Measurements from ENCODE around the gene ERC2. TPM values are rescaled to one million over a fixed set of nuclear protein-coding genes. Genes with fewer than 3 reads are reported as not detected.

ERC2 gene
- total and polyA plus RNA-seq, 2 of the 8 experiments (the other 6 are each of a cell fraction or from before 2014, with no cell fraction given) = 16.4 to 22.8 TPM

DNA sequence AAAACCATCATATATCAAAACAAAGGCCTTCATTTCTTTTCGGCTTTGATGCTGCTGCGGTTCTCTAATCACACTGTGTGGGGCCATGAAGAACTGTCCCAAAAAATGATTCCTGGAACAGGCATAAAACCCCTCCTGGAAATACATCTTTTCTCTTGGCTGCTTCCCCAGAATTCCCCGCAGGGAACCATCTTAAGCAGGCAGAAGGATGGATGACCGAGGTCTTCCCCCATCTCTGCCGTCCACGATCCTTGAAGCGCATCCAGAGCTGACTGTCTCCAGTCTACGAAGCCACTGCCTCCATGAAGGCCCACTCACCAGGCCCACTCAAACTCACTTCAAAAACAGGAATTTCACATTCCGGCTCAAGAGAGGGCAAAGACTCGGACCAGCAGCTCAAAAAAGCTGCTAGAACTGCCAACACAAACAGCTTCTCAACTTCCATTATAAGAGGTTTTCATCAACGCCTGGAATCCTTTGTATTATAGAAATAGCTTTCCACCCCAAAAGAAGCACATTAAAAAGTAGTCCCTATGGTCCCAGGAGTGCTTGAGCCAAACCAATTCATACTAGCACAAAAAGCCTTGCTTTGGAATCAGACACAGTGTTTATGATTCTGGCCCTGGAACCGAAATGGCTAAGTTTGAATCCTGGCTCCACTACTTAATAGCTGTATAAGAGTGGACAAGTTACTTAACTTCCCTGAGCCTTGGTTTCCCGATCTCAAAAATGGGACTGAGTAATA is 493.7 kb downstream of the ERC2 start (continued):
- TF ChIP-seq, protein P1, sequence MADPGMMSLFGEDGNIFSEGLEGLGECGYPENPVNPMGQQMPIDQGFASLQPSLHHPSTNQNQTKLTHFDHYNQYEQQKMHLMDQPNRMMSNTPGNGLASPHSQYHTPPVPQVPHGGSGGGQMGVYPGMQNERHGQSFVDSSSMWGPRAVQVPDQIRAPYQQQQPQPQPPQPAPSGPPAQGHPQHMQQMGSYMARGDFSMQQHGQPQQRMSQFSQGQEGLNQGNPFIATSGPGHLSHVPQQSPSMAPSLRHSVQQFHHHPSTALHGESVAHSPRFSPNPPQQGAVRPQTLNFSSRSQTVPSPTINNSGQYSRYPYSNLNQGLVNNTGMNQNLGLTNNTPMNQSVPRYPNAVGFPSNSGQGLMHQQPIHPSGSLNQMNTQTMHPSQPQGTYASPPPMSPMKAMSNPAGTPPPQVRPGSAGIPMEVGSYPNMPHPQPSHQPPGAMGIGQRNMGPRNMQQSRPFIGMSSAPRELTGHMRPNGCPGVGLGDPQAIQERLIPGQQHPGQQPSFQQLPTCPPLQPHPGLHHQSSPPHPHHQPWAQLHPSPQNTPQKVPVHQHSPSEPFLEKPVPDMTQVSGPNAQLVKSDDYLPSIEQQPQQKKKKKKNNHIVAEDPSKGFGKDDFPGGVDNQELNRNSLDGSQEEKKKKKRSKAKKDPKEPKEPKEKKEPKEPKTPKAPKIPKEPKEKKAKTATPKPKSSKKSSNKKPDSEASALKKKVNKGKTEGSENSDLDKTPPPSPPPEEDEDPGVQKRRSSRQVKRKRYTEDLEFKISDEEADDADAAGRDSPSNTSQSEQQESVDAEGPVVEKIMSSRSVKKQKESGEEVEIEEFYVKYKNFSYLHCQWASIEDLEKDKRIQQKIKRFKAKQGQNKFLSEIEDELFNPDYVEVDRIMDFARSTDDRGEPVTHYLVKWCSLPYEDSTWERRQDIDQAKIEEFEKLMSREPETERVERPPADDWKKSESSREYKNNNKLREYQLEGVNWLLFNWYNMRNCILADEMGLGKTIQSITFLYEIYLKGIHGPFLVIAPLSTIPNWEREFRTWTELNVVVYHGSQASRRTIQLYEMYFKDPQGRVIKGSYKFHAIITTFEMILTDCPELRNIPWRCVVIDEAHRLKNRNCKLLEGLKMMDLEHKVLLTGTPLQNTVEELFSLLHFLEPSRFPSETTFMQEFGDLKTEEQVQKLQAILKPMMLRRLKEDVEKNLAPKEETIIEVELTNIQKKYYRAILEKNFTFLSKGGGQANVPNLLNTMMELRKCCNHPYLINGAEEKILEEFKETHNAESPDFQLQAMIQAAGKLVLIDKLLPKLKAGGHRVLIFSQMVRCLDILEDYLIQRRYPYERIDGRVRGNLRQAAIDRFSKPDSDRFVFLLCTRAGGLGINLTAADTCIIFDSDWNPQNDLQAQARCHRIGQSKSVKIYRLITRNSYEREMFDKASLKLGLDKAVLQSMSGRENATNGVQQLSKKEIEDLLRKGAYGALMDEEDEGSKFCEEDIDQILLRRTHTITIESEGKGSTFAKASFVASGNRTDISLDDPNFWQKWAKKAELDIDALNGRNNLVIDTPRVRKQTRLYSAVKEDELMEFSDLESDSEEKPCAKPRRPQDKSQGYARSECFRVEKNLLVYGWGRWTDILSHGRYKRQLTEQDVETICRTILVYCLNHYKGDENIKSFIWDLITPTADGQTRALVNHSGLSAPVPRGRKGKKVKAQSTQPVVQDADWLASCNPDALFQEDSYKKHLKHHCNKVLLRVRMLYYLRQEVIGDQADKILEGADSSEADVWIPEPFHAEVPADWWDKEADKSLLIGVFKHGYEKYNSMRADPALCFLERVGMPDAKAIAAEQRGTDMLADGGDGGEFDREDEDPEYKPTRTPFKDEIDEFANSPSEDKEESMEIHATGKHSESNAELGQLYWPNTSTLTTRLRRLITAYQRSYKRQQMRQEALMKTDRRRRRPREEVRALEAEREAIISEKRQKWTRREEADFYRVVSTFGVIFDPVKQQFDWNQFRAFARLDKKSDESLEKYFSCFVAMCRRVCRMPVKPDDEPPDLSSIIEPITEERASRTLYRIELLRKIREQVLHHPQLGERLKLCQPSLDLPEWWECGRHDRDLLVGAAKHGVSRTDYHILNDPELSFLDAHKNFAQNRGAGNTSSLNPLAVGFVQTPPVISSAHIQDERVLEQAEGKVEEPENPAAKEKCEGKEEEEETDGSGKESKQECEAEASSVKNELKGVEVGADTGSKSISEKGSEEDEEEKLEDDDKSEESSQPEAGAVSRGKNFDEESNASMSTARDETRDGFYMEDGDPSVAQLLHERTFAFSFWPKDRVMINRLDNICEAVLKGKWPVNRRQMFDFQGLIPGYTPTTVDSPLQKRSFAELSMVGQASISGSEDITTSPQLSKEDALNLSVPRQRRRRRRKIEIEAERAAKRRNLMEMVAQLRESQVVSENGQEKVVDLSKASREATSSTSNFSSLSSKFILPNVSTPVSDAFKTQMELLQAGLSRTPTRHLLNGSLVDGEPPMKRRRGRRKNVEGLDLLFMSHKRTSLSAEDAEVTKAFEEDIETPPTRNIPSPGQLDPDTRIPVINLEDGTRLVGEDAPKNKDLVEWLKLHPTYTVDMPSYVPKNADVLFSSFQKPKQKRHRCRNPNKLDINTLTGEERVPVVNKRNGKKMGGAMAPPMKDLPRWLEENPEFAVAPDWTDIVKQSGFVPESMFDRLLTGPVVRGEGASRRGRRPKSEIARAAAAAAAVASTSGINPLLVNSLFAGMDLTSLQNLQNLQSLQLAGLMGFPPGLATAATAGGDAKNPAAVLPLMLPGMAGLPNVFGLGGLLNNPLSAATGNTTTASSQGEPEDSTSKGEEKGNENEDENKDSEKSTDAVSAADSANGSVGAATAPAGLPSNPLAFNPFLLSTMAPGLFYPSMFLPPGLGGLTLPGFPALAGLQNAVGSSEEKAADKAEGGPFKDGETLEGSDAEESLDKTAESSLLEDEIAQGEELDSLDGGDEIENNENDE (IDR thresholded peaks at IDR 0.05; ENCODE audit: insufficient replicate concordance, low read length) = no peak

Measured in H1 (cell line).